Mucosa of descending colon (tissue), 3 donors: ENCODE data around the gene FBXO31. TPM values are rescaled to one million over a fixed set of nuclear protein-coding genes. Genes with fewer than 3 reads are reported as not detected.

Experiments
- ATAC-seq: fragments of 200-7000 bp; cut with Tn5 transposase; one replicate; pipeline ENCODE4 v1.9.1; 2020; ENCODE audit warnings: mild to moderate bottlenecking, moderate library complexity
- DNase-seq, 3 donors: peaks; one replicate each; pipeline ENCODE4 v3.0.0-alpha.2; 2020
- H3K36me3 ChIP-seq: fragments of 200-600 bp; one replicate; pipeline ENCODE4 v1.8.0; 2021; ENCODE audit warnings: low read depth, mild to moderate bottlenecking
- H3K4me1 ChIP-seq: fragments of 200-600 bp; one replicate; pipeline ENCODE4 v1.8.0; 2021; ENCODE audit warnings: low read depth, mild to moderate bottlenecking
- H3K4me3 ChIP-seq: fragments of 200-600 bp; one replicate; pipeline ENCODE4 v1.8.0; 2021; ENCODE audit warnings: mild to moderate bottlenecking
- H3K9me3 ChIP-seq: fragments of 200-600 bp; one replicate; pipeline ENCODE4 v1.8.0; 2021; ENCODE audit warnings: mild to moderate bottlenecking
- intact Hi-C, 2 donors: fragments of 100-400 bp; cut with DNase I in 1 of 2; cut with micrococcal nuclease in 1 of 2; formaldehyde crosslinking; loops; one replicate each; pipeline versions ENCODE4 v1.11.0 to v1.11.1; 2022; cut with DNase I, micrococcal nuclease
- total RNA-seq, 3 donors: library from RNA; stranded (reverse); fragmentation: NEBNext Ultra II Directional in 2 of 3; extraction: Animal tissue kit (Norgen Biotek cat#: 25700) in 2 of 3; gene quantifications; one replicate each; pipeline versions ENCODE4 v1.2.1 to v1.2.4, GENCODE V29; 2021 to 2023
- TF ChIP-seq, protein P1 (sequence below): fragments of 200-600 bp; IDR thresholded peaks from one replicate; pipeline ENCODE4 v1.8.0; 2022; ENCODE audit warnings: antibody characterized with exemption, mild to moderate bottlenecking
- donor health status: DM: no; HTN: no; CAD: no; lungs with moderate emphysema.
- donor health status: DM: no; HTN: no; CAD: no.
- donor health status: DM: no; HTN: yes; CAD: no.

The FBXO31 gene
- total RNA-seq, 3 donors from 2014 or later, result 54.2 to 104 (median 63.9) TPM

DNA sequence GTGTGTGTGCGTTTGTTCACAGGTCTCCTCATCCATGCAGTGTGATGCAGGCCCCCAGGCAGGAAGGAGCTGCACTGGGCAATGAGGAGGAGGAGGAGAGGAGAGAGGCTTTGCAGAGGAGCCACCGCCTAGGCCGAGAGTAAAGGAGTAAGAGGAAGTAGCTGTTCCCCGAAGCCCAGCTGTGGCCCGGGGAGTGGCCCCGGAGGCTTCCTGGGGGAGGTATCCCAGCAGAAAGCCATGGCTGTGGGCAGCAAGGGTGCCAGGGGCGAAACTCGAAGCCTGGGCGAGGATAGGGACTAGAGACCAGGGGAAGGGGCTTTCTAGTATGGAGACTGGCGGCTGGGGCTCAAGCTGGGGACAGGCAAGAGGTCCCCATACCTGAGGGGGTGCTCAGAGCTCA is 78.6 kb downstream of the FBXO31 start:
- Histone ChIP-seq H3K4me3 (no peak overlapping the region), H3K9me3 (no peaks in the 10 kb centered on the region), H3K4me1 (peaks cover 4% of the 10 kb centered on the region), H3K36me3 (no peaks in the 10 kb centered on the region)
- TF ChIP-seq, protein P1, sequence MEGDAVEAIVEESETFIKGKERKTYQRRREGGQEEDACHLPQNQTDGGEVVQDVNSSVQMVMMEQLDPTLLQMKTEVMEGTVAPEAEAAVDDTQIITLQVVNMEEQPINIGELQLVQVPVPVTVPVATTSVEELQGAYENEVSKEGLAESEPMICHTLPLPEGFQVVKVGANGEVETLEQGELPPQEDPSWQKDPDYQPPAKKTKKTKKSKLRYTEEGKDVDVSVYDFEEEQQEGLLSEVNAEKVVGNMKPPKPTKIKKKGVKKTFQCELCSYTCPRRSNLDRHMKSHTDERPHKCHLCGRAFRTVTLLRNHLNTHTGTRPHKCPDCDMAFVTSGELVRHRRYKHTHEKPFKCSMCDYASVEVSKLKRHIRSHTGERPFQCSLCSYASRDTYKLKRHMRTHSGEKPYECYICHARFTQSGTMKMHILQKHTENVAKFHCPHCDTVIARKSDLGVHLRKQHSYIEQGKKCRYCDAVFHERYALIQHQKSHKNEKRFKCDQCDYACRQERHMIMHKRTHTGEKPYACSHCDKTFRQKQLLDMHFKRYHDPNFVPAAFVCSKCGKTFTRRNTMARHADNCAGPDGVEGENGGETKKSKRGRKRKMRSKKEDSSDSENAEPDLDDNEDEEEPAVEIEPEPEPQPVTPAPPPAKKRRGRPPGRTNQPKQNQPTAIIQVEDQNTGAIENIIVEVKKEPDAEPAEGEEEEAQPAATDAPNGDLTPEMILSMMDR, result no peak
- no peak for DNase-seq
- intact Hi-C loops, result no loop called here
- peak; percentile 73 for ATAC-seq

DNA sequence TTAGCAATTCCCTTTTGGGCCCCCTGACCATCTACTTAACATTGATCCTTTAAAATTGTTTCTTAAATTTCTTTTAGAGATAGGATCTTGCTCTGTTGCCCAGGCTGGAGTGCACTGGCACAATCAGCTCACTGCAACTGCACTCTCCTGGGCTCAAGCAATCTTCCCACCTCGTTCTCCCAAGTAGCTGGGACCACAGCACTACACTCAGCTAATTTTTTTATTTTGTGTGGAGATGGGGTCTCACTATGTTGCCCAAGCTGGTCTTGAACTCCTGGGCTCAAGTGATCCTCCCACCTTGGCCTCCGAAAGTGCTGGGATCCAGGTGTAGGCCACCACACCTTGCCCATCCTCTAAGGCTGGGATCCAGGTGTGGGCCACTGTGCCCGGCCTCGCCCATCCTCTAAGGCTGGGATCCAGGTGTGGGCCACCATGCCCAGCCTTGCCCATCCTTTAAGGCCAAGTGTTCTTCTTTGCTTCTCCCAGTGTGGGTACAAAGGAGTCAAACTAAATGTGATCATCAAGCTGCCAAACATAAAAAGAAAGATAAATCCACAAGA is 79.5 kb downstream of the FBXO31 start:
- no peaks in the 10 kb centered on the region for H3K36me3 ChIP-seq
- H3K4me3 ChIP-seq, result no peak overlapping the region
- no peak for DNase-seq
- H3K9me3 ChIP-seq, result no peaks in the 10 kb centered on the region
- peak; percentile 67 for ATAC-seq
- TF ChIP-seq, protein P1, result no peak
- H3K4me1 ChIP-seq, result peaks cover 4% of the 10 kb centered on the region
- intact Hi-C loops, result no loop called here

DNA sequence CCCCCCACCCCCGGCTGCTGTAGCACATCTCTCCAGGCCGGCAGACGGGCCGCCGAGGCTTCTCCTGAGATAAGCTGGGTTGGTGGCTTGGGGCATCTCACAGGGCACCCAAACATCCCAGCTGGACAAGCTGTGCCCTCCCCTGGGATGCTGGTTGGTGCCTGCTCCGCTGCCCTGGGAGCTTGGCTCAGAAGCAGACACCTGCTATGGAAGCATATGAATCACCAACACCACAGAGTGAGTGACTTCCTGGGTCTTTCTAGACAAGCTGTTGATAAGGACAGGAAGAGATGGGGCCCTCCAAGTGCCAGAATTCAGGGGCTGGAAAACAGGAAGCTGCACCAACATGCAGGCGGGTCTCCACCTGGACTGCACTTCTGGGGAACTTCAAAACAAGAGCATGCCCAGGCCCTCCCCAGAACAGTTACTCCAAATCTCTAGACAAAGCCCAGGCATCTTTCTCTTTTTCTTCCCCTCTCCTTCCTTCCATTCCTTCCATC is 80.1 kb downstream of the FBXO31 start:
- ATAC-seq (no peak), DNase-seq (no peak)
- no peaks in the 10 kb centered on the region for H3K9me3 ChIP-seq
- no peaks in the 10 kb centered on the region for H3K36me3 ChIP-seq
- TF ChIP-seq, protein P1, result no peak
- H3K4me1 ChIP-seq, result peaks cover 4% of the 10 kb centered on the region
- intact Hi-C loops, result no loop called here
- H3K4me3 ChIP-seq, result no peak overlapping the region

DNA sequence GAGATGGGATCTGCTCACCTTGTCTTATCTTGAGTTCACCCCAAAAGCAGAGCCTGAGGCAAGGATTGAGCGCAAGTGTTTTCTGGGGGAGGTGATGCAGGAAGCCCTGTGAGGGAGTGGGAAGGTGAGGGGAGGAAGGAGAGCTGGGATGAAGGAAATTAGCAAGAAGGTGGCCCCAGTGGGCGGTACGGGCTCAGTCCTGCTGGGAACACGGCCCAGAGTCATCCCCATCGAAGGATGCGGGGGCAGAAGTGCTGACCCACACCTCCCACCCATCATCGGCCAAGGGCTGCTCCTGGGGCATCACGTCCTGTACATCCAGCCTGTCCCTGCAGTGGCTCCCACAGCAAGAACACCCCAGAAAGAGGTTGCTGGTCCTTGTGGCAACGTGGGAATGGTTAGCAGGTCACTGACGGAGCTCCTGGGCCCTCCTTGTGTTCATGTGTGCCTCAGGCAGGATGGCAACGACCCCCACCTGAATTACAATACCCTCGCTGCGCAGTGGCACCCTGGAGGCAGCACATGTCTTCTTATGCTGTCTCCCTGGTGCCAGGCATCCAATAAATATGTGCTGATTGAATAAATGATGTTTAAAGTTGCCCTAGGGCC is 84.6 kb downstream of the FBXO31 start:
- Histone ChIP-seq H3K9me3 (no peaks in the 10 kb centered on the region), H3K4me1 (peaks cover 4% of the 10 kb centered on the region), H3K36me3 (no peaks in the 10 kb centered on the region), H3K4me3 (no peak overlapping the region)
- ATAC-seq (no peak), DNase-seq (no peak)
- TF ChIP-seq, protein P1, result no peak
- intact Hi-C loops, result no loop called here

DNA sequence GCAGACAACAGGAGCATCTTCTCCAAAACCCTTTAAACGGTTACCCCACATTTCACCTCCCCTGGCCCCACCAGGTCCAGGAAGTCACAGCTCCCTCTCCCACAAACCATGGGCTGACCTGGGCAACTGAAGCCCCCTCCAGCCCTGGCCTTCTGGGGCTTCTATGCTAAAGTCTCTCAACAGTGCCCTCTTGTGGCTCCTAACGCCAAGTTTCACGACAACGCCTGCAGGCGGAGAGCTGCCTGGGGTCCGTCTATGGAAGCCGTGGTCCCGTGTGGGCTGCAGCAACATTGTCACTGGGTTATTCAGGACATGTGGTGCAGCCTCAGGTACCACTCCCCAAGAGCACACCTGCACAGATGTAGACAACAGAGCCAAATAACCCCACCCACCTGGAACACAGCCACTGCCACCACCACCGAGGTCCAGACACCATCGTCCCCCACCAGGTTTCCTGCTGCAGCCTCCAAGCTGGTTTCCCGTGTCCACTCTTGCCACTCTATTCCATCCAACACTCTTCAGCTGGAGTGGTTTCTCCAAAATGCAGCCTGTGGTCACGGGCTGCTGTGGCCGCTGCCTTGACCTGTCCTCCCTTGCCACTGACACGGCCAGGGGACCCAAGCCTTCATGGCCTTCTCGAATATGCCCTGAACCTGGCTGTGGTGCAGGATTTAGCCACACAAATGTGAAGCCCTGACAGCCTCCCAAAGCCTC is 85.5 kb downstream of the FBXO31 start:
- Histone ChIP-seq H3K4me3 (no peak overlapping the region), H3K36me3 (no peaks in the 10 kb centered on the region), H3K4me1 (peaks cover 4% of the 10 kb centered on the region), H3K9me3 (no peaks in the 10 kb centered on the region)
- ATAC-seq, result no peak
- peak in 1 of 3 donors; percentile 47 for DNase-seq
- intact Hi-C loops, result no loop called here
- TF ChIP-seq, protein P1, result peak; percentile 11
